Omental fat pad (tissue), 4 donors: ENCODE data around the gene CD40LG. TPM values are rescaled to one million over a fixed set of nuclear protein-coding genes. Genes with fewer than 3 reads are reported as not detected.

Experiments
- ATAC-seq: fragments of 150-250 bp; one replicate; pipeline ENCODE4 v1.9.1; 2016; ENCODE audit warnings: mild to moderate bottlenecking, moderate library complexity; ENCODE audit not compliant: low FRiP score
- DNase-seq: peaks from one replicate; pipeline ENCODE4 v3.0.0-alpha.2; 2019; ENCODE audit warnings: low spot score
- CTCF ChIP-seq, 3 donors: fragments of 450-650 bp; IDR thresholded peaks; one replicate each; pipeline ENCODE4 v1.5.1; 2016 to 2017; ENCODE audit warnings: antibody characterized with exemption in 3 of 3, mild to moderate bottlenecking in 3 of 3, moderate library complexity in 2 of 3
- total RNA-seq, 4 donors: library from RNA; depleted of rRNA; stranded (reverse); fragments of >200 nt; gene quantifications; one replicate each; pipeline ENCODE4 v1.1.0, GENCODE V29; 2016

CD40LG gene
- total RNA-seq, 4 donors from 2014 or later: 0.36 to 1.4 (median 0.50) TPM; not detected in 1

DNA sequence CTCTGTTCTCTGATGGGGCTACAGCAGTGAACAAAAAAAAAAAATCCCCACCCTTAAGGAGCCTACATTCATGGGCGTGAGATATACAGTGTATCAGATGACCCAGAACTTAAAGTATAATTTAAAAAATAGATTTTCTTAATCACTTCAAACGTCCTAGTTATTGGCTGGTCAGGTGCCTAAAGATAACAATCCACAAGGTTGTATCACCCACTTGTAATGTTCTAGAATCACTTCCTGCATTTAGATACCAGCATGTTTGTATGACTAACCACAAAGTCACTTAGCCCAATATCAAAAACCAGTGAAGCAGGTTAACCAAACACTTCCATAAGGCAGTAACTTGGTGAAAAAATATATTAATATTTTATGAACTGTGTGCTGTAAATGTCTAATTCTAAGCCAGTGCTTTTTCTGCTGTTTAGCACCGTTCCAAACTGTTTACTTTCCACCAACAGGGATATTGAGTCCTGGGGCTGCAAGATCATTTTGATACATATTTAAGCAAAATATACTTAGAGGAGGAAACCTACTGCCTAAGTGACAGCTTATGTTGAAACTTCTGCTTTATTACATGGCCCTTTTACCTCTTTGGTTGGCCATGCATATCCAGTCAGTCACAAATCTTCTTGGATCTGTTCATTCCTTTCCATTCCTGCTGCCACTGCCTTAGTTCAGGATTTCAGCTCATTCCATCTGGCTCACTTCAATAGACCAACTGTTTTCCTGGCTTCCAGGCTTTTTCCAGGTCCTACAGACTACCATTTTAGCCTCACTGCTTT lies 43.3 kb downstream of the CD40LG start:
- DNase-seq (no peak), ATAC-seq (no peak)
- no peak for TF ChIP-seq CTCF (IDR thresholded peaks at IDR 0.05)

GRCh38 chrX:136692271-136692670 lies 44.3 kb downstream of the CD40LG start:
- no peak for TF ChIP-seq CTCF (IDR thresholded peaks at IDR 0.05)
- DNase-seq (no peak), ATAC-seq (no peak)

DNA sequence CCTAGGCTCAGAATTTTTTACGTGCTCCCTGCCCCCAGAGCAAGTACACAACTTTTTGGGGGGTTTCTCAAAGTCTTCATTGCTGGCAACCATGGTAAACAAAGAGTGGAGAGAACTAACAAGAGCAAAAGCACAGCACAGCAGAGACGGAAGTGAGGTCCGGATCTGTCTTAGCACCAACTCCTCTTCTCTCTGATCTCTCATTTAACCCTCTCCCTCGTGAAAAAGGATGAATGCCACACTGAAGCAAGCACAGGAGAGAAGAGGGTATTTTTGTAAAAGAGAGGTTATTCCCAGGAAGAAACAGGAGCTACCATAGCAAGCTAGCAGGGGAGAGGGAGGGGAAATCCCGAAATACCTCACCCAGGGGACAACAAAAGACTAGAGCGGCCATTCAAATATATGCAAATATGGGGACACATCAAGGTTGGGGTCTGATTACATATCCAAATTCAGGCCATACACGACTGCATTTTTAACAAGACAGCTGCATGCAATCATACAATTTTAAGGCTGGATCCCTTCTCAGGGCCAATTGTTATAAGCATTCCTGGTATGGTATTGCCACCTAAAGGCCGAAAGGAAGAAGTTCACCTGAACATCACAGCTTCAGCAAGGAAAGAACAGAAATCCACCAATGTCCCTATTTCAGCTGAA lies 46.6 kb downstream of the CD40LG start:
- DNase-seq (no peak), ATAC-seq (no peak)
- no peak for TF ChIP-seq CTCF (IDR thresholded peaks at IDR 0.05)

- no peak for TF ChIP-seq CTCF (IDR thresholded peaks at IDR 0.05)
- DNase-seq: no peak
- no peak for ATAC-seq
Measured at GRCh38 chrX:136697156-136697555, 49.2 kb downstream of the CD40LG start.

DNA sequence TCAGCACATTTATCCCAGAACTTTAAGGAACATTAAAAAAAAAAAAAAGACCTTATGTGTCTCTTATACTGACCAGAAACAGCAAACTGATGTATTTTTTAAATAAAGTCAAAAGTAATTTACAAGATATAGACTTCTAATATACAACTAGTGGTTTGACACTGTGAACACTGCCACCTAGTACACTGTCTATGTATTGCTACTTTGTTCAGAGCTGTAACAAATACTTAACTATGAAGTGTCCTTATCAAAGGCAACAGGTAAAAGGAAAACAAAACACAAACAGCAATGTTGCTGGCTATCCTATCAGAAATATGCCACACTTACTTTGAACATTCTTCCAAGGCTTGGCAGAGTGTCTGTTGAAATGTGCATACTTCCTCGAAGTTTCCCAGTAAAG lies 60.4 kb downstream of the CD40LG start:
- no peak for ATAC-seq

More for the DNA sequence above, 60.4 kb downstream of the CD40LG start:
- no peak for DNase-seq
- no peak for TF ChIP-seq CTCF (IDR thresholded peaks at IDR 0.05)

Other genes with a start within 250 kb of the CD40LG start
- gene BRS3, start 160.2 kb upstream of the CD40LG start, total RNA-seq: not detected
- gene HTATSF1, start 150.6 kb upstream of the CD40LG start, total RNA-seq: 10 to 100 TPM; 42.6 to 55.7 (median 49.2) TPM
- gene VGLL1, start 115.9 kb upstream of the CD40LG start, total RNA-seq: not detected
- 100 to 1,000 TPM in 1 of 4 donors, 10 to 100 TPM in 3; 38.8 to 150 (median 57.5) TPM for gene ARHGEF6, start 132.8 kb downstream of the CD40LG start, total RNA-seq
- 100 to 1,000 TPM; 168 to 207 (median 184) TPM for gene RBMX, start 232.6 kb downstream of the CD40LG start, total RNA-seq